ENCODE results near the gene SBF2. TPM values are rescaled to one million over a fixed set of nuclear protein-coding genes. Genes with fewer than 3 reads are reported as not detected.
A peak's percentile ranks its signal among the peaks of the same experiment; 100 is the strongest.

SBF2 gene
- total and polyA plus RNA-seq, 2 of the 13 experiments (the other 11 are each of a cell fraction or from before 2014, with no cell fraction given) = 24.0 to 45.8 TPM

- peak; percentile 85; the same call in 1 of the 2 replicates for TF ChIP-seq ZSCAN5A (CRISPR knock-in tag; IDR thresholded peaks at IDR 0.05; ENCODE audit: borderline replicate concordance)
- no peak for TF ChIP-seq XBP1 (CRISPR knock-in tag; IDR thresholded peaks at IDR 0.05)
- TF ChIP-seq ZKSCAN5 (CRISPR knock-in tag; IDR thresholded peaks at IDR 0.05) = no peak
- no peak for TF ChIP-seq RERE (CRISPR knock-in tag; IDR thresholded peaks at IDR 0.05; ENCODE audit: low read depth)
- TF ChIP-seq ZNF710 (CRISPR knock-in tag; IDR thresholded peaks at IDR 0.05; ENCODE audit: borderline replicate concordance) = peak; percentile 85; the same call in 1 of the 2 replicates
- TF ChIP-seq GTF2F1 (IDR thresholded peaks at IDR 0.05; ENCODE audit: low read length) = 0 out of 2 replicates have a peak, but pooled peaks have one; percentile 46
- 0 out of 2 replicates have a peak, but pooled peaks have one; percentile 74 for TF ChIP-seq ZBTB37 (CRISPR knock-in tag; IDR thresholded peaks at IDR 0.05)
- no peak for TF ChIP-seq ZNF10 (CRISPR knock-in tag; IDR thresholded peaks at IDR 0.05; ENCODE audit: borderline replicate concordance, low read depth)
- TF ChIP-seq ZFP91 (CRISPR knock-in tag; IDR thresholded peaks at IDR 0.05; ENCODE audit: borderline replicate concordance) = no peak
- TF ChIP-seq U2AF2 (IDR thresholded peaks at IDR 0.05; ENCODE audit: low read depth, low read length) = no peak
Observed at GRCh38 chr11:10326012-10326964, 32.3 kb upstream of the SBF2 start (continued).
